ENCODE measurements around the gene RPS3A.
"Not testable (repeated sequence)": the region's sequence is repeated elsewhere in the genome, so short reads cannot be mapped to it uniquely, and the experiment has no call there.

RPS3A gene

DNA sequence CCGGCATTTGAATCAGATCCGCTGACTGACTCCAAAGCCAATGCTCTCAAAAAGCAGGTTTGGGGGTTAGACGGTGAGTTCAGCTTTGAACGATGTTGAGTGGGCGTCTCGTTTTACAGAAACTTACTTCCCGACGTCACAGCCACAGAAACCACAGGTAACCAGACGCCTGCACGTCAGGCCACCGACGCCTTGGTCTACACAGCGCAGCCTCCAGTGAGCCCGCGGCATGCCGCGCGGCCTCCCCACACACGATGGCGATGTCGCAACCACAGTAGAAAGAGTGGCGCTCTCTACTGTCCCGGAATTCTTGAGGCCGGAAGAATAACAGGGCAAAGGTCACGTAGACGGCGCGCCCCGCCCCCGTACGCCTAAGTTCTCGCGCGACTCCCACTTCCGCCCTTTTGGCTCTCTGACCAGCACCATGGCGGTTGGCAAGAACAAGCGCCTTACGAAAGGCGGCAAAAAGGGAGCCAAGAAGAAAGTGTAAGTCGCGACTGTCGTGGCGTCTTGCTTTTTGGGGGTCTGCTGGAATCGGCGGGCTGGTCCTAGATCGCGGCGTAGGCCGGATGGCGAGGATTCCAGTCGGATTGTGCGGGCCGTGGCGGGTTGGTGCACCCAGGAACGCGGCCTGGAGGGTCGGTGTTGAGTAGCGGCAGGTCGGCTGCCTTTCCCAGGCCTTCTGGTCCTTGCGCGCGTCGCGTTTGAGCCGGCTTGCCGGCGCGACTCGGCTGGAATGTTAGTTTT, at the start of gene RPS3A:
RPS3A (plus strand) TSS at position 400 of the 747 bp plus-strand sequence; CDS start at position 425, 25 bp downstream.
- peak; percentile 96 for DNase-seq

GRCh38 chr4:151052785-151053184, 46.6 kb upstream of the RPS3A start:
- DNase-seq: no peak

GRCh38 chr4:151055539-151055938, 43.9 kb upstream of the RPS3A start:
- DNase-seq: no peak

DNA sequence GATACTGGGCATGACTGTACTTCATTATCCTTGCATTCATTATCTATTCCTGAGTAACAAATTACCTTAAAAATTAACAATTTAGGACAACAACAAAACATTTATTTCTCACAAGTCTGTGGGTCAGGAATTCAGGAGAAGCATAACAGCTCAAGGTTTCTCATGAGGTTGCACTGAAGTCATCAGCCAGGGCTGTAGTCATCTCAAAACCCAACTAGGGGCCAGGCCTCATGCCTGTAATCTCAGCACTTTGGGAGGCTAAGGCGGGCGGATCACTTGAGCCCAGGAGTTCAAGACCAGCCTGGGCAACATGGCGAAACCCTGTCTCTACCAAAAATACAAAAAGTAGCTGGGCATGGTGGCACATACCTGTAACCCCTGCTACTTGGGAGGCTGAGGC, 36.3 kb upstream of the RPS3A start:
- not testable (repeated sequence) for DNase-seq

GRCh38 chr4:151067316-151067970, 32.0 kb upstream of the RPS3A start:
- no peak for DNase-seq

- no peak for DNase-seq
Measured at GRCh38 chr4:151074416-151074916, 25.0 kb upstream of the RPS3A start.

- DNase-seq: not testable (repeated sequence)
Measured at GRCh38 chr4:151077978-151078377, 21.4 kb upstream of the RPS3A start.

GRCh38 chr4:151087467-151087866, 12.0 kb upstream of the RPS3A start:
- no peak for DNase-seq

DNA sequence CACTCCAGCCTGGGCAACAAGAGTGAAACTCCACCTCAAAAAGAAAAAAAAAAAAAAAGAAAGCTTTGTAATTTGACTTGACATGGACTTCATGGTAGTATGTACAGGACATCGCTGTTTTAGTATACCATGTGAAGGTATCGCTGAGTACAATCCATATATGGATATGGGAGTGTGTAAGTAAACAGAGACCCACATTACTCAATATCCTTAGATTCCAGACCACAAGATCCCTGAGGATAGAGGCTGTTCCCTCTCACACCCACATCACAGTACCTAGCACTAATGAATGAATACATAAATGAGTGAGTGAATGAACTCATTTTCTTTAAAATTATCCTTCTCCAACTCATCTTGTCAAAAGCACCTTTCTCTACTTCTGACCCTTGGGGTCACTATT, 8.4 kb upstream of the RPS3A start:
- no peak for DNase-seq

- no peak for DNase-seq
Measured at GRCh38 chr4:151092488-151092887, 6.9 kb upstream of the RPS3A start.

DNA sequence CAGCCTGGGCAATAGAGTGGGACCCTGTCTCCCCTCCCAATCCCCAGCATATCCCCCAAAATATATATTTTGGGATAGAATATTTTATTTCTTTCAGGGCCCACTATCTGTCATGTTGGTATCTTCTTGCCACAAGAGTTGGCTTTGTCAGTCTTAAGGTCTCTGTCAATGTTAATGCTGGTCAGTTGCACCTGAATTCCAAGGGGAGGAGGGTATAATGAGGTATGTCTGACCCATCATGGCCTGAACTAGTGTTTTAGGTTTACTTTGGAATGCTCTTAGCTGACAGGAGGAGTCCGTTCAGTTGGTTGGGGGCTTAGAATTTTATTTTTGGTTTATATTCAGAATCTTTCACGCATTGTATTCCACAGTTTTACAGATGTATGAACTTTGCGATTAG, 6.2 kb upstream of the RPS3A start:
- DNase-seq: no peak

GRCh38 chr4:151094290-151094751, 5.1 kb upstream of the RPS3A start:
- DNase-seq: no peak

DNA sequence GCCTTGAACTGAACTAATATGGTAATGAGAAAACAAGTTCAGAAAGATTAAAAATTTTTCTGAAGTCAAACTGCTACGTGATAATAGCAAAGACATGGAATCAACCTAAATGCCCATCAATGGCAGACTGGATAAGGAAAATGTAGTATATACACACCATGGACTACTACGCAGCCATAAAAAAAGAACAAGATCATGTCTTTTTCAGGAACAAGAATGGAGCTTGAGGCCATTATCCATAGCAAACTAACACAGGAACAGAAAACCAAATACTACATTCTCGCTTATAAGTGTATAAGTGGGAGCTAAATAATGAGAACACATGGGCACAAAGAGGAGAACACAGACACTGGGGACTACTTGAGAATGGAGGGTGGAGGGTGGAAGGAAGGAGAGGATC, 4.3 kb upstream of the RPS3A start:
- DNase-seq: no peak

GRCh38 chr4:151097759-151098158, 1.7 kb upstream of the RPS3A start:
- no peak for DNase-seq

- no peak for DNase-seq
Measured at GRCh38 chr4:151098979-151099228, 524 bp upstream of the RPS3A start.

GRCh38 chr4:151099976-151100417, 569 bp downstream of the RPS3A start:
- DNase-seq: no peak

DNA sequence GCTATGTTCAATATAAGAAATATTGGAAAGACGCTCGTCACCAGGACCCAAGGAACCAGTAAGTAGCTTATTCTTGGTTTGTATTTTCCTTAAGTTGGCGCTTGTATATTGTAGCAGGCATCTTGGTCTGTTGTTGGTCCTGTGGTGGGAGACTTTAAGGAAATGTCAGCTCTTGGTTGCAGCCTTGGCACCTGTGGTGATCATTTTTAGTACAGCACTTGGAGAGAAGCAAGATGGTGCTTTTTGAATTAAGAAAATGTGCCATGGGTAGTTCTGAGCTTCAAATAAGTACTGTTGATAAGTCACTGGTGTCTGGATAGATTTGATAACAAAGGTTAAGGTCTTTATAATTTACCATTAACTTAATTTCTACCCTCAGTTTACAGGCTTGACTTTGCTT, 1.1 kb downstream of the RPS3A start:
- DNase-seq: no peak

DNA sequence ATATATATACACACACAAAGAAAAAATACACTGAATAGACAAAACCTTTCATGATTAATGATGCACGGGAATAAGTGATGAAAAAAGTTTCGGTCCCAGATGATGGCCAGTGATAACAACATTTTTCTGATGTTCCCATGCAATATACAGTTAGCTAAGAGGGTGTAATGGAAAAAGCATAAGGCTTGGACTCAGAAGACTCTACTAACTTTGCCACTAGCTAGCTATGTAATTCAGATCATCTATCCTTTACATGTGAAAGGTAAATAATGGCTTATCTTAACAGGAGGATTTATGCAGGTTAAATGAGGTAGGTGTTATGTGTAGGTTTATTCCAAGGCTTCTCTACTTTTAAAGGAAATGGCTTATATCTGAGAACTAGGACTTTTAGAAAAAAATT, 4.3 kb downstream of the RPS3A start:
- no peak for DNase-seq

DNA sequence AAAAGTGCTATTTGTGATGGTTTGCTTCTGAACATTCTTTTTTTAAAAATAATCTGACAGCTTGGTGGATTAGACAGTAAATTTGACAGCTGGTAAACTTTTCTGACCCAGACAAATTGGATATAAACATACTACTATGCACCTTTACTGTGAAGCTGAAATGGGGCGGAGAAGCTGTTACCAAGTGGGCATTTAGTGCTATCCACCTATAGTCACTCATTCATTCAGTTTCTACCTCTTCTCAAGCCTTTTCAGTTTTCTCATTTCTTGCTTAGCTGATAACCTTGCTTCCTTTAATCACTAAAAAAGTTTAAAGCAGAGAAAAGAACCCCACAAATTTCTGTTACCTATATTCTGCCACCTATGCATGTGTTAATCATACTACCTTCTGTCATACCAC, 5.2 kb downstream of the RPS3A start:
- no peak for DNase-seq

- DNase-seq: no peak
Measured at GRCh38 chr4:151105454-151106032, 6.1 kb downstream of the RPS3A start.

GRCh38 chr4:151107063-151107462, 7.6 kb downstream of the RPS3A start:
- DNase-seq: no peak

DNA sequence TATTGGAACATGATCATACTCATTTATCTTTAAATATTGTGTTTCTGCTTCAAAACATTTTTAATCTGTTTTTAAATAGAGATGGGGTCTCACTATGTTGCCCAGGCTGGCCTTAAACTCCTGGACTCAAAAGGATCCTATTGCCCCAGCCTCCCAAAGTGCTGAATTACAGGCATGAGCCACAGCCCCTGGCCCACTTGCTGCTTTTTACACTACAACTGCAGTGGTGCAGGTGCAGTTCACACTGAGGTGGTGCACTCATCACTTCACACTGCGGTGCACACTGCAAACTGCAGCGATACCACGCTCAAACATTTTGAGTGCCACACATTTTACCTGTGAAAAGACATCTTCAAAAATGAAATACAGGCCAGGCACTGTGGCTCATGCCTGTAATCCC, 10.8 kb downstream of the RPS3A start:
- no peak for DNase-seq

DNA sequence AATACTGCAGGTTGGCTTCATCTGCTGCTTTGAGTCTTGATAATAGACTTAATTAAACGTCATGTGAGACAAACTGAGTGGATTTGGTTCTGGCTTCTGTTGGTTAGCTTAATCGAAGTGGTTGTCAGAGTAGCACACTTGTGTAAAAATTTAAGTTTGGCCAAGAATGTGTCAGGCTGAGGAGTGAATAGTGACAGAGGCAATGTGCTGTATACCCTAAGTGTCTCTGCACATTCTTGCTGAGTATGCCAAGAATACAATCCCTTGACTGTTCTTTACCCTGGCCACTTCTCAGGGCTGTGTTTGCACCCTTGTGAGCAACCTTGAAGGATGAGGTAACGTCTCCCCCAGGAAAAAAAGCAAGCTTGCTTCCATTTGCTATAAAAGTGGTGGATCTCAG, 14.9 kb downstream of the RPS3A start:
- DNase-seq: no peak

DNA sequence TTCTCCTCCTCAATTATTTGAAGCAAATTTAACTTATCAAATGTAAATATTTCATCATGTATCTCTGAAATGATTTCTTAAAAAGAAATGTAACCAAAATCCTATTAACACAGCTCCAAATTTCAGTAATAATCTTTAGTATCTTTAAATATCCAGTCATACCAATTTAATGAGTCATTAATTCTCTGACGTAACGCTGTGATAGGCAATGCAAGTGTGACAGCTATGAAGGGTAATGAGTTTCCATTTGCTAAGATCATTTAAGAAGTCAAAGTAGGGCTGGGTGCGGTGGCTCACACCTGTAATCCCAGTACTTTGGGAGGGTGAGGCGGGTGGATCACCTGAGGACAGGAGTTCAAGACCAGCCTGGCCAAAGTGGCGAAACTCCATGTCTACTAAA, 15.6 kb downstream of the RPS3A start:
- DNase-seq: no peak
